K562 (cell line): ENCODE results near the gene APCDD1. TPM values are rescaled to one million over a fixed set of nuclear protein-coding genes. Genes with fewer than 3 reads are reported as not detected.

Experiments
- ATAC-seq: fragments of 200-7000 bp; cut with Tn5 transposase; 3 replicates; pipeline ENCODE4 v1.9.1; 2020; ENCODE audit warnings: moderate library complexity
- BruUV-seq: library from RNA; stranded (reverse); fragments of 400-500 nt; replicated peaks from 2 replicates; lab custom pipeline; 2021; lab: Mats Ljungman, UMichigan
- CTCF ChIA-PET: fragments of 300-600 bp; formaldehyde crosslinking; extraction: SDS; loops from one replicate; lab custom pipeline; 2021; ENCODE audit warnings: low intra/inter-chr PET ratio; lab: Yijun Ruan, JAX
- POLR2A ChIA-PET: fragments of 300-600, 350-650 bp; sonication (Branson Sonifier 250); formaldehyde crosslinking; extraction: SDS; loops from one replicate; lab custom pipeline; 2021; ENCODE audit warnings: antibody characterized with exemption, inconsistent platforms; lab: Yijun Ruan, JAX
- DNase-seq, 4 experiments: peaks; one replicate each; pipeline versions ENCODE4 v3.0.0 to v3.0.0-alpha.2; 2011 to 2018; ENCODE audit warnings: low spot score in 3 of 4, mixed read lengths in 3 of 4; ENCODE audit errors: extremely low read depth in 1 of 4
- FAIRE-seq: peaks from 2 replicates; lab custom pipeline; 2011; peaks lifted over from hg19 to GRCh38; lab: Jason Lieb, UNC
- H2AFZ ChIP-seq: 2 replicates; pipeline ENCODE4 v1.6.0; 2011; ENCODE audit warnings: low read depth, low read length, control low read depth, inconsistent platforms
- H3K27ac ChIP-seq: fragments of 200-600 bp; 3 replicates; pipeline ENCODE4 v1.8.0; 2011; ENCODE audit warnings: low read depth, mild to moderate bottlenecking, control low read depth, inconsistent platforms, low read length, moderate library complexity, mixed read lengths; ENCODE audit errors: extremely low read depth
- H3K27me3 ChIP-seq, 2 experiments: fragments of 300-600 bp in 1 of 2; 2 replicates in 1 of 2; 3 replicates in 1 of 2; pipeline versions ENCODE4 v1.6.0 to v1.8.0; 2011; ENCODE audit warnings: inconsistent platforms in 2 of 2, low read length in 2 of 2, mild to moderate bottlenecking in 1 of 2, mixed read lengths in 1 of 2, moderate library complexity in 1 of 2; ENCODE audit not compliant: control insufficient read depth in 2 of 2, insufficient read depth in 2 of 2
- H3K36me3 ChIP-seq: fragments of 300-600 bp; 3 replicates; pipeline ENCODE4 v1.8.0; 2011; ENCODE audit warnings: mild to moderate bottlenecking, low read length, inconsistent platforms; ENCODE audit not compliant: control insufficient read depth, insufficient read depth
- H3K4me1 ChIP-seq, 2 experiments: fragments of 200-600 bp in 1 of 2; replicated peaks in 1 of 2; 2 replicates in 1 of 2; 3 replicates in 1 of 2; pipeline versions ENCODE4 v1.5.1 to v1.8.0; 2011; ENCODE audit warnings: inconsistent platforms in 2 of 2, low read length in 2 of 2, mild to moderate bottlenecking in 1 of 2, mixed read lengths in 1 of 2, moderate library complexity in 1 of 2; ENCODE audit not compliant: control insufficient read depth in 2 of 2, insufficient read depth in 2 of 2
- H3K4me2 ChIP-seq: 2 replicates; pipeline ENCODE4 v1.6.1; 2011; ENCODE audit warnings: low read length, control low read depth, inconsistent platforms, mixed read lengths; ENCODE audit not compliant: insufficient read depth
- H3K4me3 ChIP-seq: fragments of 200-600 bp; sonication (generic), shearing (Covaris generic); 2 replicates; pipeline ENCODE4 v1.5.1; 2016; ENCODE audit warnings: control low read depth, inconsistent platforms
- H3K79me2 ChIP-seq: fragments of 200-600 bp; 3 replicates; pipeline ENCODE4 v1.8.0; 2011; ENCODE audit warnings: low read length, inconsistent platforms; ENCODE audit not compliant: control insufficient read depth, insufficient read depth
- H3K9ac ChIP-seq, 2 experiments: 2 replicates each; pipeline versions ENCODE4 v1.6.0 to v1.6.1; 2011; ENCODE audit warnings: low read depth in 2 of 2, low read length in 2 of 2, control low read depth in 1 of 2, inconsistent platforms in 1 of 2, mild to moderate bottlenecking in 1 of 2, mixed read lengths in 1 of 2; ENCODE audit not compliant: insufficient read depth in 1 of 2
- H3K9me1 ChIP-seq: one replicate; pipeline ENCODE4 v1.6.0; 2011; ENCODE audit warnings: inconsistent platforms, mild to moderate bottlenecking, low read length, moderate library complexity; ENCODE audit not compliant: control insufficient read depth, insufficient read depth
- H3K9me3 ChIP-seq: replicated peaks from 2 replicates; pipeline ENCODE4 v1.5.1; 2011; ENCODE audit warnings: low read depth, low read length, inconsistent platforms; ENCODE audit not compliant: control insufficient read depth, insufficient read depth
- H4K20me1 ChIP-seq: replicated peaks from 2 replicates; pipeline ENCODE4 v1.6.1; 2011; ENCODE audit warnings: low read length, inconsistent platforms, mixed read lengths; ENCODE audit not compliant: control insufficient read depth, insufficient read depth
- GATAD2B ChIP-seq: fragments of 450-650 bp; IDR thresholded peaks from 2 replicates; pipeline ENCODE4 v1.6.1; 2017; ENCODE audit warnings: mild to moderate bottlenecking, borderline replicate concordance
- HDAC2 ChIP-seq: fragments of 450-650 bp; IDR thresholded peaks from 2 replicates; pipeline ENCODE4 v1.6.1; 2016; ENCODE audit warnings: mild to moderate bottlenecking
- HOXB6 ChIP-seq: fragments of 250-450 bp; sonication (Bioruptor Pico); IDR thresholded peaks from 2 replicates; pipeline ENCODE4 v1.5.1; 2022; ENCODE audit warnings: mild to moderate bottlenecking, borderline replicate concordance
- MCM3 ChIP-seq: fragments of 450-650 bp; IDR thresholded peaks from 2 replicates; pipeline ENCODE4 v1.6.1; 2016
- NELFE ChIP-seq: IDR thresholded peaks from 2 replicates; pipeline ENCODE4 v1.6.1; 2011; ENCODE audit warnings: mild to moderate bottlenecking; ENCODE audit not compliant: insufficient read depth, insufficient read length
- RBFOX2 ChIP-seq: fragments of 200-400 bp; formaldehyde crosslinking; IDR thresholded peaks from 2 replicates; pipeline ENCODE4 v1.6.1; 2017; ENCODE audit warnings: low read depth, mild to moderate bottlenecking, low read length, moderate library complexity
- SOX6 ChIP-seq: fragments of 450-650 bp; IDR thresholded peaks from 2 replicates; pipeline ENCODE4 v1.6.1; 2014; ENCODE audit warnings: mild to moderate bottlenecking
- SP2 ChIP-seq: IDR thresholded peaks from 2 replicates; pipeline ENCODE4 v1.6.1; 2011; ENCODE audit warnings: mild to moderate bottlenecking, low read depth, low read length, moderate library complexity; ENCODE audit not compliant: poor library complexity, severe bottlenecking; ENCODE audit errors: extremely low read depth
- SPI1 ChIP-seq: IDR thresholded peaks from 2 replicates; pipeline ENCODE4 v1.6.1; 2011; ENCODE audit warnings: low read depth, low read length, control low read depth, borderline replicate concordance
- ZEB2 ChIP-seq: fragments of 450-650 bp; IDR thresholded peaks from 2 replicates; pipeline ENCODE4 v1.6.1; 2016
- ZFPM2 ChIP-seq: fragments of 250-450 bp; sonication (Bioruptor Pico); IDR thresholded peaks from 2 replicates; pipeline ENCODE4 v1.5.1; 2022; ENCODE audit warnings: mild to moderate bottlenecking
- ZNF146 ChIP-seq: IDR thresholded peaks from one replicate; pipeline ENCODE4 v1.6.1; 2018; ENCODE audit warnings: missing compliant biosample characterization; ENCODE audit not compliant: unreplicated experiment
- ZNF274 ChIP-seq: IDR thresholded peaks from 2 replicates; pipeline ENCODE4 v1.6.1; 2011; ENCODE audit warnings: low read depth, mild to moderate bottlenecking, low read length, moderate library complexity, borderline replicate concordance
- ZNF324 ChIP-seq: fragments of 250-450 bp; sonication (Bioruptor Pico); IDR thresholded peaks from 2 replicates; pipeline ENCODE4 v1.4.0; 2020; ENCODE audit warnings: mild to moderate bottlenecking
- WGBS: fragments of 100-300 bp; shearing (Covaris generic); methylation state at CpG from one replicate; pipeline ENCODE4 v1.1.6; 2016; ENCODE audit warnings: low coverage, mixed read lengths; ENCODE audit not compliant: insufficient coverage; ENCODE audit errors: missing lambda C conversion rate; 5-methylcytosine and 5-hydroxymethylcytosine counted together
- in situ Hi-C: fragments of 300-500 bp; cut with MboI; formaldehyde crosslinking; loops from 4 replicates; pipeline ENCODE4 v1.15.0; 2018; ENCODE audit warnings: inconsistent platforms, mixed read lengths
- intact Hi-C: fragments of 100-400 bp; cut with micrococcal nuclease; formaldehyde crosslinking; loops from 2 replicates; pipeline ENCODE4 v1.14.2; 2022
- polyA plus RNA-seq, 8 experiments: library from polyadenylated mRNA; depleted of rRNA in 4 of 8; stranded (reverse) in 5 of 8; unstranded in 3 of 8; fragments of >200 nt; fragmentation: Nextera tagmentation in 2 of 8; fragmentation: Illumina TruSeq in 1 of 8; extraction: Ambion mirVana in 2 of 8; extraction: Trizol in 1 of 8; gene quantifications; 2 replicates each; pipeline versions ENCODE4 v1.2.1 to v1.2.3, GENCODE V29; 2011 to 2014; ENCODE audit warnings: inconsistent platforms in 1 of 8, missing spikeins in 1 of 8
- total RNA-seq, 7 experiments: library from RNA; depleted of rRNA in 6 of 7; stranded (reverse); fragments of >200 nt in 6 of 7; fragmentation: Illumina TruSeq in 2 of 7; extraction: Trizol in 2 of 7; gene quantifications; 2 replicates each; pipeline versions ENCODE4 v1.2.1 to v1.2.3, GENCODE V29; 2011 to 2021; ENCODE audit warnings: low replicate concordance in 1 of 7
- TF ChIP-seq, protein P1 (sequence below): fragments of 250-450 bp; sonication (Bioruptor Pico); IDR thresholded peaks from 2 replicates; pipeline ENCODE4 v1.4.0; 2020; ENCODE audit warnings: mild to moderate bottlenecking, moderate library complexity
- TF ChIP-seq, protein P2 (sequence below): fragments of 450-650 bp; conservative IDR thresholded peaks from 2 replicates; pipeline ENCODE4 v1.6.1; 2016; ENCODE audit warnings: missing genetic modification characterization, low read depth, mild to moderate bottlenecking, missing compliant biosample characterization, moderate library complexity

Gene APCDD1
- total and polyA plus RNA-seq, 9 of the 15 experiments (the other 6 are each of a cell fraction or from before 2014, with no cell fraction given): 0.07 TPM; not detected in 8

DNA sequence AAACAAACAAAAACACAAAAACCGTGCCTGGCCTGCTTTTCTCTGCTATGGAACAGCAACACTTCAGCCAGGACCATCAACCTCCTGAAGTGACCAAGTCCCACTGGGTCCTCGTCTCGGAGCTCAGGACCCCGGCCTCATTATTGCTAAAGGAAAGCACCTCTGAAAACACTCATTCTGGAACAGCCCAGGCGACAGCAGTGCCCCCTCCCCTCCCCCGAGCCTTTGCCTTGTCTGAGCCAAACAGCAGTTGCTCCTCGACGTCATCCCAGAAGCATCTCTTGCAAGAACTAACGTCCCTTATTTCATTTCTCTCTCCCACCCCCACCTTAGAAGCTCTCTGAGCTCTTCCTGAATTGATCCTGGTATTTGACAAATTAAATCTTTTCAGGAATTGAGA is 27.4 kb downstream of the APCDD1 start:
- Histone ChIP-seq H3K27me3 (peaks cover 29 to 51% of the 10 kb centered on the region in 2 experiments), H3K9ac (no peak overlapping the region), H3K4me1 (no peaks in the 10 kb centered on the region), H4K20me1 (no peaks in the 10 kb centered on the region; the same call in none of the 2 replicates), H3K4me3 (no peak overlapping the region), H3K36me3 (no peaks in the 10 kb centered on the region), H2AFZ (no peak overlapping the region), H3K27ac (no peak overlapping the region), H3K79me2 (no peaks in the 10 kb centered on the region), H3K4me2 (no peak overlapping the region), H3K9me1 (no peaks in the 10 kb centered on the region), H3K9me3 (no peaks in the 10 kb centered on the region)
- POLR2A ChIA-PET: interaction anchor here (0.6 to 1.3 kb wide), 4 partner anchors 10 to 401 kb away, joined by 3 to 4 read pairs (median 3); no protein-coding TSS in a partner anchor
- CTCF ChIA-PET: no interaction called here
- WGBS: under 1% methylated on average over 9 of the region's 9 CpGs
- intact Hi-C loops: no loop called here
- TF ChIP-seq, protein P1, sequence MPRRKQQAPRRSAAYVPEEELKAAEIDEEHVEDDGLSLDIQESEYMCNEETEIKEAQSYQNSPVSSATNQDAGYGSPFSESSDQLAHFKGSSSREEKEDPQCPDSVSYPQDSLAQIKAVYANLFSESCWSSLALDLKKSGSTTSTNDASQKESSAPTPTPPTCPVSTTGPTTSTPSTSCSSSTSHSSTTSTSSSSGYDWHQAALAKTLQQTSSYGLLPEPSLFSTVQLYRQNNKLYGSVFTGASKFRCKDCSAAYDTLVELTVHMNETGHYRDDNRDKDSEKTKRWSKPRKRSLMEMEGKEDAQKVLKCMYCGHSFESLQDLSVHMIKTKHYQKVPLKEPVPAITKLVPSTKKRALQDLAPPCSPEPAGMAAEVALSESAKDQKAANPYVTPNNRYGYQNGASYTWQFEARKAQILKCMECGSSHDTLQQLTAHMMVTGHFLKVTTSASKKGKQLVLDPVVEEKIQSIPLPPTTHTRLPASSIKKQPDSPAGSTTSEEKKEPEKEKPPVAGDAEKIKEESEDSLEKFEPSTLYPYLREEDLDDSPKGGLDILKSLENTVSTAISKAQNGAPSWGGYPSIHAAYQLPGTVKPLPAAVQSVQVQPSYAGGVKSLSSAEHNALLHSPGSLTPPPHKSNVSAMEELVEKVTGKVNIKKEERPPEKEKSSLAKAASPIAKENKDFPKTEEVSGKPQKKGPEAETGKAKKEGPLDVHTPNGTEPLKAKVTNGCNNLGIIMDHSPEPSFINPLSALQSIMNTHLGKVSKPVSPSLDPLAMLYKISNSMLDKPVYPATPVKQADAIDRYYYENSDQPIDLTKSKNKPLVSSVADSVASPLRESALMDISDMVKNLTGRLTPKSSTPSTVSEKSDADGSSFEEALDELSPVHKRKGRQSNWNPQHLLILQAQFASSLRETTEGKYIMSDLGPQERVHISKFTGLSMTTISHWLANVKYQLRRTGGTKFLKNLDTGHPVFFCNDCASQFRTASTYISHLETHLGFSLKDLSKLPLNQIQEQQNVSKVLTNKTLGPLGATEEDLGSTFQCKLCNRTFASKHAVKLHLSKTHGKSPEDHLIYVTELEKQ (CRISPR knock-in tag): no peak
- TF ChIP-seq NELFE (no peak), MCM3 (no peak), ZNF324 (CRISPR knock-in tag) (no peak), HDAC2 (no peak), GATAD2B (no peak), ZNF146 (CRISPR knock-in tag) (no peak), HOXB6 (no peak), RBFOX2 (no peak), SP2 (no peak), SPI1 (no peak), ZEB2 (no peak), SOX6 (no peak), ZNF274 (no peak), ZFPM2 (CRISPR knock-in tag) (no peak)
- TF ChIP-seq, protein P2, sequence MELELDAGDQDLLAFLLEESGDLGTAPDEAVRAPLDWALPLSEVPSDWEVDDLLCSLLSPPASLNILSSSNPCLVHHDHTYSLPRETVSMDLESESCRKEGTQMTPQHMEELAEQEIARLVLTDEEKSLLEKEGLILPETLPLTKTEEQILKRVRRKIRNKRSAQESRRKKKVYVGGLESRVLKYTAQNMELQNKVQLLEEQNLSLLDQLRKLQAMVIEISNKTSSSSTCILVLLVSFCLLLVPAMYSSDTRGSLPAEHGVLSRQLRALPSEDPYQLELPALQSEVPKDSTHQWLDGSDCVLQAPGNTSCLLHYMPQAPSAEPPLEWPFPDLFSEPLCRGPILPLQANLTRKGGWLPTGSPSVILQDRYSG (tag): no peak
- in situ Hi-C loops: no loop called here
- DNase-seq (no peak), FAIRE-seq (no peak), ATAC-seq (no peak)
- no TSS peak for BruUV-seq
